GM23338 (cell line): Measurements from ENCODE around the gene TRMT5. TPM values are rescaled to one million over a fixed set of nuclear protein-coding genes. Genes with fewer than 3 reads are reported as not detected.
A peak's percentile ranks its signal among the peaks of the same experiment; 100 is the strongest.

Source experiments
- ATAC-seq: fragments of 200-7000 bp; cut with Tn5 transposase; 3 replicates; pipeline ENCODE4 v1.9.1; 2020
- DNase-seq: peaks from one replicate; pipeline ENCODE4 v3.0.0-alpha.2; 2015; ENCODE audit warnings: low spot score
- H2AFZ ChIP-seq: fragments of 200-600 bp; sonication (generic); 2 replicates; pipeline ENCODE4 v1.8.0; 2016; ENCODE audit warnings: antibody characterized with exemption, mild to moderate bottlenecking, moderate library complexity
- H3F3A ChIP-seq: fragments of 200-600 bp; sonication (generic); replicated peaks from 2 replicates; pipeline ENCODE4 v1.8.0; 2017; ENCODE audit warnings: antibody characterized with exemption, mixed run types, low read depth
- H3K27ac ChIP-seq: fragments of 200-600 bp; sonication (generic); 2 replicates; pipeline ENCODE4 v1.6.1; 2016; ENCODE audit warnings: low read depth
- H3K27me3 ChIP-seq: fragments of 200-600 bp; sonication (generic); 2 replicates; pipeline ENCODE4 v1.8.0; 2016; ENCODE audit warnings: mild to moderate bottlenecking, mixed run types, moderate library complexity; ENCODE audit not compliant: insufficient read depth
- H3K36me3 ChIP-seq: fragments of 200-600 bp; sonication (generic); 2 replicates; pipeline ENCODE4 v1.8.0; 2016; ENCODE audit warnings: mild to moderate bottlenecking; ENCODE audit not compliant: insufficient read depth
- H3K4me1 ChIP-seq: fragments of 200-600 bp; sonication (generic); 2 replicates; pipeline ENCODE4 v1.8.0; 2016; ENCODE audit warnings: mild to moderate bottlenecking, moderate library complexity; ENCODE audit not compliant: insufficient read depth
- H3K4me2 ChIP-seq: fragments of 200-600 bp; sonication (generic); 2 replicates; pipeline ENCODE4 v1.7.1; 2017; ENCODE audit warnings: mixed run types
- H3K4me3 ChIP-seq: fragments of 200-600 bp; sonication (generic); 2 replicates; pipeline ENCODE4 v1.6.1; 2016; ENCODE audit warnings: mixed run types
- H3K79me2 ChIP-seq: fragments of 200-600 bp; sonication (generic); replicated peaks from 2 replicates; pipeline ENCODE4 v1.8.0; 2017; ENCODE audit warnings: mild to moderate bottlenecking; ENCODE audit not compliant: insufficient read depth
- H3K9me2 ChIP-seq: fragments of 200-600 bp; sonication (generic); 2 replicates; pipeline ENCODE4 v1.8.0; 2017; ENCODE audit not compliant: insufficient read depth
- H4K20me1 ChIP-seq: fragments of 200-600 bp; sonication (generic); replicated peaks from 2 replicates; pipeline ENCODE4 v1.8.0; 2017; ENCODE audit warnings: mild to moderate bottlenecking; ENCODE audit not compliant: insufficient read depth
- H3K27ac Mint-ChIP-seq: 2 replicates; pipeline ENCODE4 v1.8.0; 2020; ENCODE audit warnings: inconsistent platforms, mild to moderate bottlenecking, moderate library complexity, mixed read lengths
- H3K27me3 Mint-ChIP-seq: 3 replicates; pipeline ENCODE4 v1.8.0; 2022; ENCODE audit warnings: low read depth, mild to moderate bottlenecking, moderate library complexity, mixed read lengths, inconsistent platforms; ENCODE audit not compliant: insufficient read depth, poor library complexity
- H3K36me3 Mint-ChIP-seq: 3 replicates; pipeline ENCODE4 v1.8.0; 2021; ENCODE audit warnings: low read depth, mild to moderate bottlenecking, inconsistent platforms, moderate library complexity, mixed read lengths
- H3K4me1 Mint-ChIP-seq: 3 replicates; pipeline ENCODE4 v1.8.0; 2020; ENCODE audit warnings: mild to moderate bottlenecking, inconsistent platforms, mixed read lengths
- H3K4me3 Mint-ChIP-seq: 3 replicates; pipeline ENCODE4 v1.8.0; 2021; ENCODE audit warnings: moderate library complexity, mild to moderate bottlenecking, inconsistent platforms, mixed read lengths
- H3K9me3 Mint-ChIP-seq: 3 replicates; pipeline ENCODE4 v1.8.0; 2020; ENCODE audit warnings: moderate library complexity, mild to moderate bottlenecking, inconsistent platforms, mixed read lengths
- CREB1 ChIP-seq: fragments of 250-450 bp; sonication (Bioruptor Pico); IDR thresholded peaks from 2 replicates; pipeline ENCODE4 v1.5.0; 2020; ENCODE audit warnings: low read depth, mild to moderate bottlenecking, moderate library complexity
- EZH2 ChIP-seq: fragments of 200-600 bp; sonication (generic); IDR thresholded peaks from one replicate; pipeline ENCODE4 v1.8.0; 2017; ENCODE audit warnings: antibody characterized with exemption, mild to moderate bottlenecking, low read depth; ENCODE audit not compliant: unreplicated experiment
- EZH2phosphoT487 ChIP-seq: fragments of 200-600 bp; sonication (generic); IDR thresholded peaks from one replicate; pipeline ENCODE4 v1.8.1; 2018; ENCODE audit warnings: antibody characterized with exemption; ENCODE audit not compliant: unreplicated experiment
- JUNB ChIP-seq: IDR thresholded peaks from one replicate; pipeline ENCODE4 v1.6.1; 2016; ENCODE audit warnings: antibody characterized with exemption; ENCODE audit not compliant: unreplicated experiment
- NANOG ChIP-seq: IDR thresholded peaks from 2 replicates; pipeline ENCODE4 v1.6.1; 2016; ENCODE audit warnings: antibody characterized with exemption, borderline replicate concordance
- POLR2AphosphoS5 ChIP-seq: IDR thresholded peaks from 2 replicates; pipeline ENCODE4 v1.6.1; 2016; ENCODE audit warnings: antibody characterized with exemption, low read depth
- STAT1 ChIP-seq: IDR thresholded peaks from one replicate; pipeline ENCODE4 v1.6.1; 2016; ENCODE audit warnings: antibody characterized with exemption; ENCODE audit not compliant: unreplicated experiment
- ZNF331 ChIP-seq: fragments of 250-450 bp; sonication (Bioruptor Pico); IDR thresholded peaks from 2 replicates; pipeline ENCODE4 v1.5.0; 2020; ENCODE audit warnings: low read depth, mild to moderate bottlenecking, moderate library complexity
- long read RNA-seq: library from polyadenylated mRNA; unstranded; transcript quantifications from one replicate; pipeline ENCODE4 v2.0.0, GENCODE V29; 2020; ENCODE audit not compliant: unreplicated experiment
- polyA plus RNA-seq: library from polyadenylated mRNA; unstranded; fragments of >200 nt; fragmentation: Nextera tagmentation; extraction: Ambion mirVana; gene quantifications from 2 replicates; pipeline ENCODE4 v1.2.1, GENCODE V29; 2016
- total RNA-seq: library from RNA; depleted of rRNA; stranded (reverse); fragments of >200 nt; shearing (Covaris generic); gene quantifications from 2 replicates; pipeline ENCODE4 v1.2.3, GENCODE V29; 2014; rRNA removed
- TF ChIP-seq, protein P1 (sequence below): IDR thresholded peaks from 2 replicates; pipeline ENCODE4 v1.6.1; 2016; ENCODE audit warnings: antibody characterized with exemption
- TF ChIP-seq, protein P2 (sequence below): fragments of 250-450 bp; sonication (Bioruptor Pico); IDR thresholded peaks from 2 replicates; pipeline ENCODE4 v1.5.0; 2020; ENCODE audit warnings: mild to moderate bottlenecking, moderate library complexity
- TF ChIP-seq, protein P3 (sequence below), 2 experiments: fragments of 200-600 bp in 1 of 2; sonication (generic) in 1 of 2; conservative IDR thresholded peaks; 2 replicates each; pipeline versions ENCODE4 v1.5.1 to v1.6.1; 2016 to 2017; ENCODE audit warnings: antibody characterized with exemption in 2 of 2, low read depth in 2 of 2, mild to moderate bottlenecking in 2 of 2, moderate library complexity in 1 of 2

TRMT5 gene, protein sequence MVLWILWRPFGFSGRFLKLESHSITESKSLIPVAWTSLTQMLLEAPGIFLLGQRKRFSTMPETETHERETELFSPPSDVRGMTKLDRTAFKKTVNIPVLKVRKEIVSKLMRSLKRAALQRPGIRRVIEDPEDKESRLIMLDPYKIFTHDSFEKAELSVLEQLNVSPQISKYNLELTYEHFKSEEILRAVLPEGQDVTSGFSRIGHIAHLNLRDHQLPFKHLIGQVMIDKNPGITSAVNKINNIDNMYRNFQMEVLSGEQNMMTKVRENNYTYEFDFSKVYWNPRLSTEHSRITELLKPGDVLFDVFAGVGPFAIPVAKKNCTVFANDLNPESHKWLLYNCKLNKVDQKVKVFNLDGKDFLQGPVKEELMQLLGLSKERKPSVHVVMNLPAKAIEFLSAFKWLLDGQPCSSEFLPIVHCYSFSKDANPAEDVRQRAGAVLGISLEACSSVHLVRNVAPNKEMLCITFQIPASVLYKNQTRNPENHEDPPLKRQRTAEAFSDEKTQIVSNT
- total RNA-seq (18.4 and 31.9 TPM in 2 replicates), polyA plus RNA-seq (9.6 and 9.8 TPM in 2 replicates)
- long read RNA-seq, full-length matches to known transcripts = 21 of 23 reads
- long read RNA-seq, partial matches to known transcripts = 2 of 23 reads
- long read RNA-seq, other reads (novel, unspliced or antisense) = 0 of 23 reads

DNA sequence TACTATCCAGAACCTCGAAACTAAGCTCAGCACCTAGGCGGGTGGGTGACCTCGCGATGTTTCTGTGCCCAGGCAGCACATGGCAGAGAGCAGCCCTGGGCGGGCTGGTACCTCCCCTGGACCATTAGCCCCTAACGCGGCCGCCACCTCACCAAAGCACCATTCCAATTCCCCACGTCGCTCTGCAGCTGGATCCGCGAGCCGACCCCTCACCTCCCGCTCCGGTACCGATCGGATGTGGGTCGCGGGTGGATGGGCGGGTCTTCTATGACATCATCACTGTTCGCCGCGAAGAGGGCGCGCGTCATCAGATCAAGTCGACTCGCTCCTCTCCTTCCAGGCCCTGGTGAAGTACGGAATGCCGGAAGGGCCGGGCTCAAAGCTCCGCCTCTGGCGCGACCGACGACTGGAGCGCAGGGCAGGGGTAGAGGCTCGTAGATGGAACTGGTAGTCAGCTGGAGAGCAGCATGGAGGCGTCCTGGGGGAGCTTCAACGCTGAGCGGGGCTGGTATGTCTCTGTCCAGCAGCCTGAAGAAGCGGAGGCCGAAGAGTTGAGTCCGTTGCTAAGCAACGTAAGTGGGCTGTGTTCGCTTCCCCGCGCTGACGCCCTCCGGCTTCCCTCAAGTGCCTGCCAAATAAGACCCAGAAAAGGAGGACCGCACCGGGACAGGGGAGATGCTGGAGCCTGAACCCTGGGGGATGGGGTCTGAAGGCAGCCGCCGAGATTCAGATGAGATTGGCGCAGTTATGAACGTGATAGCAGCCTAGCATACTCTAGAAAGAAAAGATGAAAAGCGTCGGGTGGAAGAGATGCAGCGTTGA, at the start of gene TRMT5, which contains the start of gene SLC38A6:
TRMT5 (minus strand) TSS at position 269 of the 822 bp plus-strand sequence; CDS start at position 163, 106 bp downstream.
SLC38A6 (plus strand) TSS at position 435 of the 822 bp plus-strand sequence; CDS start at position 468, 33 bp downstream.
- peaks cover 41% of the 10 kb centered on the region for H3K79me2 ChIP-seq
- DNase-seq (peak; percentile 97), ATAC-seq (peak; percentile 98)
- H3K4me1 Mint-ChIP-seq = peaks cover 16% of the 10 kb centered on the region; the same call in 2 of the 3 replicates
- H3K27me3 ChIP-seq = no peaks in the 10 kb centered on the region
- no peak within 1 kb of the TSS for H3K4me3 Mint-ChIP-seq
- peak within 1 kb of the TSS; percentile 66 for H3K27ac ChIP-seq
- no peaks in the 10 kb centered on the region for H4K20me1 ChIP-seq
- peak within 1 kb of the TSS; percentile 95 for H3K4me2 ChIP-seq
- H3K27ac Mint-ChIP-seq = no peak within 1 kb of the TSS
- H3K36me3 Mint-ChIP-seq = peaks cover 17% of the 10 kb centered on the region; the same call in 2 of the 3 replicates
- no peaks in the 10 kb centered on the region for H3K9me2 ChIP-seq
- H3K4me3 ChIP-seq = peak within 1 kb of the TSS; percentile 89
- H3K36me3 ChIP-seq = no peaks in the 10 kb centered on the region; the same call in 1 of the 2 replicates
- H3K27me3 Mint-ChIP-seq = no peaks in the 10 kb centered on the region
- H2AFZ ChIP-seq = peak within 1 kb of the TSS; percentile 99
- peaks cover 5% of the 10 kb centered on the region; the same call in 1 of the 2 replicates for H3K4me1 ChIP-seq
- H3K9me3 Mint-ChIP-seq = no peaks in the 10 kb centered on the region
- H3F3A ChIP-seq = no peaks in the 10 kb centered on the region
- TF ChIP-seq ZNF331 (no peak), STAT1 (no peak), NANOG (0 out of 2 replicates have a peak, but pooled peaks have one; percentile 23), JUNB (no peak), EZH2 (no peak), EZH2phosphoT487 (no peak), CREB1 (CRISPR knock-in tag) (peak; percentile 99), POLR2AphosphoS5 (peak; percentile 97)
- TF ChIP-seq, protein P1, sequence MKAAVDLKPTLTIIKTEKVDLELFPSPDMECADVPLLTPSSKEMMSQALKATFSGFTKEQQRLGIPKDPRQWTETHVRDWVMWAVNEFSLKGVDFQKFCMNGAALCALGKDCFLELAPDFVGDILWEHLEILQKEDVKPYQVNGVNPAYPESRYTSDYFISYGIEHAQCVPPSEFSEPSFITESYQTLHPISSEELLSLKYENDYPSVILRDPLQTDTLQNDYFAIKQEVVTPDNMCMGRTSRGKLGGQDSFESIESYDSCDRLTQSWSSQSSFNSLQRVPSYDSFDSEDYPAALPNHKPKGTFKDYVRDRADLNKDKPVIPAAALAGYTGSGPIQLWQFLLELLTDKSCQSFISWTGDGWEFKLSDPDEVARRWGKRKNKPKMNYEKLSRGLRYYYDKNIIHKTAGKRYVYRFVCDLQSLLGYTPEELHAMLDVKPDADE = peak; percentile 51; the same call in 1 of the 2 replicates
- TF ChIP-seq, protein P2, sequence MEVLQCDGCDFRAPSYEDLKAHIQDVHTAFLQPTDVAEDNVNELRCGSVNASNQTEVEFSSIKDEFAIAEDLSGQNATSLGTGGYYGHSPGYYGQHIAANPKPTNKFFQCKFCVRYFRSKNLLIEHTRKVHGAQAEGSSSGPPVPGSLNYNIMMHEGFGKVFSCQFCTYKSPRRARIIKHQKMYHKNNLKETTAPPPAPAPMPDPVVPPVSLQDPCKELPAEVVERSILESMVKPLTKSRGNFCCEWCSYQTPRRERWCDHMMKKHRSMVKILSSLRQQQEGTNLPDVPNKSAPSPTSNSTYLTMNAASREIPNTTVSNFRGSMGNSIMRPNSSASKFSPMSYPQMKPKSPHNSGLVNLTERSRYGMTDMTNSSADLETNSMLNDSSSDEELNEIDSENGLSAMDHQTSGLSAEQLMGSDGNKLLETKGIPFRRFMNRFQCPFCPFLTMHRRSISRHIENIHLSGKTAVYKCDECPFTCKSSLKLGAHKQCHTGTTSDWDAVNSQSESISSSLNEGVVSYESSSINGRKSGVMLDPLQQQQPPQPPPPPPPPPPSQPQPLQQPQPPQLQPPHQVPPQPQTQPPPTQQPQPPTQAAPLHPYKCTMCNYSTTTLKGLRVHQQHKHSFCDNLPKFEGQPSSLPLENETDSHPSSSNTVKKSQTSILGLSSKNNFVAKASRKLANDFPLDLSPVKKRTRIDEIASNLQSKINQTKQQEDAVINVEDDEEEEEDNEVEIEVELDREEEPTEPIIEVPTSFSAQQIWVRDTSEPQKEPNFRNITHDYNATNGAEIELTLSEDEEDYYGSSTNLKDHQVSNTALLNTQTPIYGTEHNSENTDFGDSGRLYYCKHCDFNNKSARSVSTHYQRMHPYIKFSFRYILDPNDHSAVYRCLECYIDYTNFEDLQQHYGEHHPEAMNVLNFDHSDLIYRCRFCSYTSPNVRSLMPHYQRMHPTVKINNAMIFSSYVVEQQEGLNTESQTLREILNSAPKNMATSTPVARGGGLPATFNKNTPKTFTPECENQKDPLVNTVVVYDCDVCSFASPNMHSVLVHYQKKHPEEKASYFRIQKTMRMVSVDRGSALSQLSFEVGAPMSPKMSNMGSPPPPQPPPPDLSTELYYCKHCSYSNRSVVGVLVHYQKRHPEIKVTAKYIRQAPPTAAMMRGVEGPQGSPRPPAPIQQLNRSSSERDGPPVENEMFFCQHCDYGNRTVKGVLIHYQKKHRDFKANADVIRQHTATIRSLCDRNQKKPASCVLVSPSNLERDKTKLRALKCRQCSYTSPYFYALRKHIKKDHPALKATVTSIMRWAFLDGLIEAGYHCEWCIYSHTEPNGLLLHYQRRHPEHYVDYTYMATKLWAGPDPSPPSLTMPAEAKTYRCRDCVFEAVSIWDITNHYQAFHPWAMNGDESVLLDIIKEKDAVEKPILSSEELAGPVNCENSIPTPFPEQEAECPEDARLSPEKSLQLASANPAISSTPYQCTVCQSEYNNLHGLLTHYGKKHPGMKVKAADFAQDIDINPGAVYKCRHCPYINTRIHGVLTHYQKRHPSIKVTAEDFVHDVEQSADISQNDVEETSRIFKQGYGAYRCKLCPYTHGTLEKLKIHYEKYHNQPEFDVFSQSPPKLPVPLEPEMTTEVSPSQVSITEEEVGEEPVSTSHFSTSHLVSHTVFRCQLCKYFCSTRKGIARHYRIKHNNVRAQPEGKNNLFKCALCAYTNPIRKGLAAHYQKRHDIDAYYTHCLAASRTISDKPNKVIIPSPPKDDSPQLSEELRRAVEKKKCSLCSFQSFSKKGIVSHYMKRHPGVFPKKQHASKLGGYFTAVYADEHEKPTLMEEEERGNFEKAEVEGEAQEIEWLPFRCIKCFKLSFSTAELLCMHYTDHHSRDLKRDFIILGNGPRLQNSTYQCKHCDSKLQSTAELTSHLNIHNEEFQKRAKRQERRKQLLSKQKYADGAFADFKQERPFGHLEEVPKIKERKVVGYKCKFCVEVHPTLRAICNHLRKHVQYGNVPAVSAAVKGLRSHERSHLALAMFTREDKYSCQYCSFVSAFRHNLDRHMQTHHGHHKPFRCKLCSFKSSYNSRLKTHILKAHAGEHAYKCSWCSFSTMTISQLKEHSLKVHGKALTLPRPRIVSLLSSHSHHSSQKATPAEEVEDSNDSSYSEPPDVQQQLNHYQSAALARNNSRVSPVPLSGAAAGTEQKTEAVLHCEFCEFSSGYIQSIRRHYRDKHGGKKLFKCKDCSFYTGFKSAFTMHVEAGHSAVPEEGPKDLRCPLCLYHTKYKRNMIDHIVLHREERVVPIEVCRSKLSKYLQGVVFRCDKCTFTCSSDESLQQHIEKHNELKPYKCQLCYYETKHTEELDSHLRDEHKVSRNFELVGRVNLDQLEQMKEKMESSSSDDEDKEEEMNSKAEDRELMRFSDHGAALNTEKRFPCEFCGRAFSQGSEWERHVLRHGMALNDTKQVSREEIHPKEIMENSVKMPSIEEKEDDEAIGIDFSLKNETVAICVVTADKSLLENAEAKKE (CRISPR knock-in tag) = no peak
- TF ChIP-seq, protein P3, sequence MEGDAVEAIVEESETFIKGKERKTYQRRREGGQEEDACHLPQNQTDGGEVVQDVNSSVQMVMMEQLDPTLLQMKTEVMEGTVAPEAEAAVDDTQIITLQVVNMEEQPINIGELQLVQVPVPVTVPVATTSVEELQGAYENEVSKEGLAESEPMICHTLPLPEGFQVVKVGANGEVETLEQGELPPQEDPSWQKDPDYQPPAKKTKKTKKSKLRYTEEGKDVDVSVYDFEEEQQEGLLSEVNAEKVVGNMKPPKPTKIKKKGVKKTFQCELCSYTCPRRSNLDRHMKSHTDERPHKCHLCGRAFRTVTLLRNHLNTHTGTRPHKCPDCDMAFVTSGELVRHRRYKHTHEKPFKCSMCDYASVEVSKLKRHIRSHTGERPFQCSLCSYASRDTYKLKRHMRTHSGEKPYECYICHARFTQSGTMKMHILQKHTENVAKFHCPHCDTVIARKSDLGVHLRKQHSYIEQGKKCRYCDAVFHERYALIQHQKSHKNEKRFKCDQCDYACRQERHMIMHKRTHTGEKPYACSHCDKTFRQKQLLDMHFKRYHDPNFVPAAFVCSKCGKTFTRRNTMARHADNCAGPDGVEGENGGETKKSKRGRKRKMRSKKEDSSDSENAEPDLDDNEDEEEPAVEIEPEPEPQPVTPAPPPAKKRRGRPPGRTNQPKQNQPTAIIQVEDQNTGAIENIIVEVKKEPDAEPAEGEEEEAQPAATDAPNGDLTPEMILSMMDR (conservative IDR thresholded peaks at IDR 0.05; ENCODE audit: low read depth in 2 of 2) = no peak
